ELF-1 (cell line): ENCODE results near the gene SLC10A6.

Source experiments
- DNase-seq: peaks from one replicate; pipeline ENCODE4 v3.0.0-alpha.2; 2016; ENCODE audit warnings: low read depth, low spot score

The SLC10A6 gene

GRCh38 chr4:86778175-86778574, 71.0 kb downstream of the SLC10A6 start:
- DNase-seq: peak; percentile 6

GRCh38 chr4:86775061-86775460, 74.1 kb downstream of the SLC10A6 start:
- no peak for DNase-seq
